Limb (tissue), 2 donors: ENCODE measurements around the gene WDR54.
"Not testable (repeated sequence)": the region's sequence is repeated elsewhere in the genome, so short reads cannot be mapped to it uniquely, and the experiment has no call there.

ENCODE experiments used
- DNase-seq, 2 donors: peaks; one replicate each; pipeline ENCODE4 v3.0.0-alpha.2; 2016; ENCODE audit errors: extremely low spot score in 2 of 2

WDR54 gene

DNA sequence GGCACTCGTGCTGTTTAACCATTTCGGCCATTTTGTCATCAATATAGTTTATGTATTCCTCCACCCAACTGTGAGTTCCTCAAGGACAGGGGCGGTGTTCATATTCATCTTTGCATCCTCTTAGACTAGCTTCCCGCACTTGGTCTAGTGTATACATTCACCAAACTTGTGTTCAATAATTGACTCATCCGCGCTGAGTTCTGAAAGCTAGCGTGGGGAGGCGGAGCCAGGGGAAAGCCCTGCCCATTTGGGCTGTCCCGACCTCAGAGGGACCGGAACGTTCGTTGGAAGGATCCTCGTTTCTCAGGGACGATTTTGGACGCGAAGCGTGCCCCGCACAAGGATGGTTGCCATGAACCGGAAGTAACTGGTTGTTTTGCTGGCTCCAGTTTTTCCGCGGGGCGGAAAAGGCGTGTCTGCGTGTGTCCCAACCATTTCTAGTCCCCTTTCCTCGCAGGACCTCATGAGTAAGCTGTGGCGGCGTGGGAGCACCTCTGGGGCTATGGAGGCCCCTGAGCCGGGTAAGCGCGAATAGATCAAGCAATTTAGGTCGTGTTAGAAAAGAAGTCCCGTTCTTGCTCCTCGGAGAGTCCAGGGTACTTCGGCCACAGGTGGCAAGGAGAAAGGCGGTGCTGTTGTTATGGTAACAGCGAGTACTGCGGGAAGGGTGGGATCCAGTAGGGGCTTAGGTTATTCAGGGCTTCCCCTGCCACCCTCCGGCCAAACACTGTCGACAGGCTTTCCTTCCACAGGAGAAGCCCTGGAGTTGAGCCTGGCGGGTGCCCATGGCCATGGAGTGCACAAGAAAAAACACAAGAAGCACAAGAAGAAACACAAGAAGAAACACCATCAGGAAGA lies 33.4 kb downstream of the WDR54 start, which contains the start of gene INO80B:
Gene INO80B, plus strand, starts transcription at position 434 of the 858 bp plus-strand sequence. Its CDS starts 30 bp downstream, at position 464.
- peak; percentile 96 to 97 for DNase-seq

DNA sequence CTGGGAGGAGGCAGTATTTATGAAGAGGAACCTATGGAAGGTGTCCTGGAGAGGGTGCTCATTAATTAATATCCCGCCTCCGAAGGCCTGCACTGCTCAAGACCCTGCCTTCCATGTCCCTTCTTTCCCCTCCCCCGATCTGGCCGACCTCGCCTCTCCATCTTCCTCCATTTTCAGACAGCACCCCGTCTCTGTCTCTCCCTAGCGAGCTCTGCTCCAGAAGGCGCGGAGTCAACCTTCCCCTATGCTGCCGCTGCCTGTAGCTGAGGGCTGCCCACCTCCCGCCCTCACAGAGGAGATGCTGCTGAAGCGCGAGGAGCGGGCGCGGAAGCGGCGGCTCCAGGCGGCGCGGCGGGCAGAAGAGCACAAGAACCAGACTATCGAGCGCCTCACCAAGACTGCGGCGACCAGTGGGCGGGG lies 35.6 kb downstream of the WDR54 start:
- no peak for DNase-seq

DNA sequence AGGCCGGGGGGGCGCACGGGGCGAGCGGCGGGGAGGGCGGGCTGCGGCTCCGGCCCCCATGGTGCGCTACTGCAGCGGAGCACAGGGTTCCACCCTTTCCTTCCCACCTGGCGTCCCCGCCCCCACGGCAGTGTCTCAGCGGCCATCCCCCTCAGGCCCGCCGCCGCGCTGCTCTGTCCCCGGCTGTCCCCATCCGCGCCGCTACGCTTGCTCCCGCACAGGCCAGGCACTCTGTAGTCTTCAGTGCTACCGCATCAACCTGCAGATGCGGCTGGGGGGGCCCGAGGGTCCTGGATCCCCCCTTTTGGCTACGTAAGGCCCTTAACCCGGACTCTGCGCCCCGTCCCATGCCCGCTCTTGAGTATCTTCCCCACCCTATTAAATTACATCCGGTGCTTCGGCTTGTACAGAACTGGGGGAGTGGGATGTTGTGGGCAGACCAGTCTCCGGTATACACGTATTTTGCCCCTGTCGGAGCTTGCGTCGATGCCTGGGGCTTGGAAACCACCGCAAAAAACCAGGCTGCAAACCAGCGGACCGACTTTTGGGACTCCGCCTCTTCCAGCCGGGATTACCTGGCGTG lies 36.1 kb downstream of the WDR54 start:
- peak; percentile 65 to 87 for DNase-seq

DNA sequence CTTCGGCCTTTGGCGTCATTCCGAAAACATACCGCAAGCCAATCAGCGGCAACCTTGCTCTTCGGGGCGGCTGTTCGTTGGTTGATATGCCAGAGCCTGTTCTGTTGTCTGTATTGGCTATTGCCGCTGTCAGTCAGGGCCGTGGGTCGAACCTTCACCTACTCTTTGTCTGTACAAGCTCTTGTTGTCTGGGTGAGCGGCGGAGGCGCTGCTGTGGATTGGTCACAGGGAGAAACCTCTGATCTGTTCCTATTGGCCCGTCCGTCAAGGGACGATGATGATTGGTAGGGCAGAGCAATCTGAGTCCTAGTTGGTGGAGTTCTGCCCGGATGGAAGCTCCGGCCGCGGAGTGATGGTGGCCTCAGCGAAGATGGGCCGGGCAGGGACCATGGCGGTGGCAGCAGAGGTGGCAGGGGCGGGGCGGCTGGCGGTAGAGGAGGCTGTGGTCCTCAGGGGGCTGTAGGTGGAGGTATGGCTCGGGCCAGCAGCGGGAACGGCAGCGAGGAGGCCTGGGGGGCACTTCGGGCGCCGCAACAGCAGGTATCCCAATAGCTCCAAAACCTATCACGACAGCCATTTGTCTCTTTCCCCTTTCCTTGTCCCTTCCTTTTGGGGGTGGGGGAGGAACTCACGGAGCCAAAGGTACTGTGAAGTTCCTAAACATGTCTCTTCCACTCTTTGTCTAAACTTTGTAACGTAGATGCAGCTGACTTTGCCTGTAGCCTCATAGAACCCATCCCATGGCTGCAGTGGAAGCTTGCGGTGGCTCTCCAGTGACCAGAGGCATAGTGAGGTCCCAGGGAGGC lies 36.8 kb downstream of the WDR54 start, which contains the start of gene WBP1:
Gene WBP1, plus strand, starts transcription at position 307 of the 806 bp plus-strand sequence. Its CDS starts 165 bp downstream, at position 472.
- DNase-seq, result peak; percentile 99 to 100

DNA sequence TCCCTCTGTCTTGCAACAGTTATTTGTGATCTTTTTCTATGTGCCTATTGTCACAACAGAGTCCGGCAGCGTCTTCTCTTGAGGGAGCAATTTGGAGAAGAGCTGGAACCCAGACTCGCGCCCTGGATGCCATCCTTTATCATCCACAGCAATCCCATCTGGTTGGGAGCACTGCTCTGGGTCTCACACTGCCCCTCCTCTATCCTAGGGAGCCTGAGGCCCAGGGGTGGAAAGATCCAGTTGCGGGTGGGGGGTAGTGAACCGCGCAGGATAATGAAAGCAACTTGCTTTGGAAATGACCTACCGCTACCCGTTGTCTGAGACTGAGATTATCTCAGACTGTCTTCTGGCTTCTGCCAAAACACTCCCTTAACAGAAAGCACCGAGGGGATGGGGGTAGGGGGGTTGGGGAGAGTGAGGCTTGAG lies 37.4 kb downstream of the WDR54 start:
- DNase-seq, result no peak

DNA sequence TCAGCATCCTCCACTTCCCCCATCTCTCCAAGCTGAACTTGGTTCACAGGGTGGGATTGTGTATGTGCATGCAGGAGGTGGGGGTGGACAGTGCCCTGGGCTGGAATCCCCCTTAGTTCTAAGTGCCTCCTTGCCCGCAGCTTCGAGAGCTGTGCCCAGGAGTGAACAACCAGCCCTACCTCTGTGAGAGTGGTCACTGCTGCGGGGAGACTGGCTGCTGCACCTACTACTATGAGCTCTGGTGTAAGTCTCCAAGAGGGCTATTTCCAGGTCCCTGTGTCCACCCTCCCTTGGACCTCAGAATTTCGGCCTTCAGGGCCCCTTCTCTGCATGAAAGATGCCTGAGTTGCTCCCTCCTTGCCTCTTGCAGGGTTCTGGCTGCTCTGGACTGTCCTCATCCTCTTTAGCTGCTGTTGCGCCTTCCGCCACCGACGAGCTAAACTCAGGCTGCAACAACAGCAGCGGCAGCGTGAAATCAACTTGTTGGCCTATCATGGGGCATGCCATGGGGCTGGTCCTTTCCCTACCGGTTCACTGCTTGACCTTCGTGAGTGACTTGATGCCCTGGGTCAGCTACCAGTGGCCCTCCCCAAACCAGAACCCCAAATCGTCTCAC lies 38.1 kb downstream of the WDR54 start:
- DNase-seq, result not testable (repeated sequence)

DNA sequence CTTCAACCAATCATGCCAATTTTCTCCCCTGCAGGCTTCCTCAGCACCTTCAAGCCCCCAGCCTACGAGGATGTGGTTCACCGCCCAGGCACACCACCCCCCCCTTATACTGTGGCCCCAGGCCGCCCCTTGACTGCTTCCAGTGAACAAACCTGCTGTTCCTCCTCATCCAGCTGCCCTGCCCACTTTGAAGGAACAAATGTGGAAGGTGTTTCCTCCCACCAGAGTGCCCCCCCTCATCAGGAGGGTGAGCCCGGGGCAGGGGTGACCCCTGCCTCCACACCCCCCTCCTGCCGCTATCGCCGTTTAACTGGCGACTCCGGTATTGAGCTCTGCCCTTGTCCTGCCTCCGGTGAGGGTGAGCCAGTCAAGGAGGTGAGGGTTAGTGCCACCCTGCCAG lies 38.7 kb downstream of the WDR54 start:
- DNase-seq, result not testable (repeated sequence)

DNA sequence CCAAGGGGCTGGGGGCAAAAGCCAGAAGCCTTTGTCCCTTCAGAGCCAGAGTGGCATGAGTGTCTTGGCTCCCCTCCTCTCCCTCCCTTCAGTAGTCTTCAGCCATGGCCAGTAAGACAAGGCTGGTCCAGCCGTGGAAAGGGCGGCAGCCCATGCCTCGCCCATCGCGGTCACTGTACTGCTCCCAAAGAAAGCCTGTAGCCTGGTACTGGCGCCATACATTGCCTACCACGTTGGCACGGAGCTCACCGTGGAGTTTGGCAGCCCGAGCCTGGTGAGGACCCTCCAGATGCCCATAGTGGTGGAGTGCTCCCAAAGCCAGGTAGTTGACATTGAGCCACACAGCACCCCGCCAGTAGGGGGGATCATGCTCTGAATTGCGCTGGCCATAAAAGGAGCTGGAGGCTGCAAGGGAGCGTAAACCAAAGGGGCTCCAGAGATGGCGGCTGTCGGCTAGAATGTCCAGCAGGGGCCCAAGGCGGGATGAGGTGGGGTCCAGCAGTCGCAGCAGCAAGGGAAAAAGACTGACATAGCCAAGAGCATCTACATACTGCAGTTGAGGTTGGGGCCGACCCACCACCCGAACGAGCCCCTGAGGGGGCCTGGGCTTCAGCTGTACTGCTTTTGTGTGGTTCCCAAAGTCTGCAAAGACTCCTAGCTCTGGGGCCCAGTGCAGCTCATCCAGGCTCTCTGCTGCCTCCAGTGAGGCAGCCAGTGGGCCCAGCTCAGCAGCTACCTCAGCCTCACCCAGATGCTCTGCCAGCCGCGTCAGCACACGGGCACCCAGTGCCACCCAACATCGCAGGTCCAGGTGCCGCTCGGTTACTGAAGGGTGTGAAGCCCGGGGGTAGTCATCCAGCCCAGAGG lies 39.9 kb downstream of the WDR54 start:
- DNase-seq, result no peak

DNA sequence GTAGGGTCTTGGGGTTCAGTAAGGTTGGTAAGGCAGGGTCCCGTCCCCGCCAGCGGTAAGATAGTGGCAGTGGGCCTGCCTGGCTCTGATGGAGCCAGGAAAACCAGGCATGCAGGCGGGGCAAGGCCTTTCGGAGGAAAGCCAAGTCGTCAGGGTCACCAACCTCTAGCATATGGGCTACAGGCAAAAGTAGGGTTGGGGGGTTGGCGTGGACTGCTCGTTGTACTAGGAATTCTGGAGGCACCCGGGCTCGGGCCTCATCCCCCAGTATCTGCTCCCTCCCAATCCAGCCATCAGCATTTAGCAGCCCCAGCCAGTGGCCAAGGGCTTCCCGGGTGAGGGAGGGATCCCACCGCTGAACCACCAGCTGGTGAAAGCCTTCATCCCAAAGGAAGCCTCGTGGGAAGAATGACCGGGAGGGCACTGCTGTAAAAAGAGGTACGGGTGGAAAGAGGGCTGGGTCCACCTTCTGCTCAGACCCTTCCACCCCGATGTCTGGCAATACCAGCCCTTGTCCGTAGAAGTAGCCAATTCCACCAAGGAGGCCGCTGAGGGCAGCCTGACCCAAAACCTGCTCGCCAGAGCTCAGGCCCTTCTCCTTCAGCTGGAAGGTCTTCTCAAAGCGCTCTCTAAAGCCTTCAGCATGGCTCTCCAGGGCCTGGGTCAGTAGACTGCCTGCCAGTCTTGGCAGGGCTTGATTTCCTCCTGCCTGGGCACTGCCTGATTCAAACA lies 40.7 kb downstream of the WDR54 start:
- no peak for DNase-seq

DNA sequence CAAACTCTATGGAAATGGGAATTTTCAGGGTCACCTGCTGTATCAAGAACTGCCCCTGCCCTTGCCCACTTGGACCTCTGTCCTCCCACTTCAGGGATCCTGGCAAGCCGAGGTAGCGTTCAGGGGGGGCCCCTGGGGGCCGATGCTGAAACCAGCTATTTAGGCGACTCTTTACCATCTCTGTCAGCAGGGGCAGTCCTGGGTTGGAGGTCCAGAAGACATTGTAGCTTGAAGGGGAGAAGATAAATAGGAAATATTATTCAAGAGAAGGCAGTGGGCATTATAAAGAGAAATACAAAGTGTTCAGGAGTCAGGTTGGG lies 41.2 kb downstream of the WDR54 start:
- no peak for DNase-seq

DNA sequence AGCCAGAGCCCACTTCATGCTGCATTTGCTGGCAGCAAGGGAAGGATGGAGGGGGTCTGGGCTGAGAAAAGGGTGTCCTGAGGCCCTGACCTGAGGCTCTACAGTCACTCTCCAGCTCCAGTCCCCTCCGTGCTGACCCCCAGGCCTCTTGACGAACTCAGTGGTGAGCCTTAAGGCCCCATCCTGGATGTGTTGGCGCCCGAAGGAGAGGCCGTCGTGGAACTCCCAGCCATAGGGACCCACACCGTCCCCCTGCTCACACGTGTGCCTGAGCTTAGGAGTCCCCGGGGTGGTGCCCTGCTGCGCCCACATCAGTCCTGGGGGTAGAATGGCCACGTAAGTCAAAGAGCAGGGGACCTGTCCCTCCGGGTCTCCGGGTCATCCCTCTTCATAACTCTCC lies 42.9 kb downstream of the WDR54 start:
- no peak for DNase-seq

DNA sequence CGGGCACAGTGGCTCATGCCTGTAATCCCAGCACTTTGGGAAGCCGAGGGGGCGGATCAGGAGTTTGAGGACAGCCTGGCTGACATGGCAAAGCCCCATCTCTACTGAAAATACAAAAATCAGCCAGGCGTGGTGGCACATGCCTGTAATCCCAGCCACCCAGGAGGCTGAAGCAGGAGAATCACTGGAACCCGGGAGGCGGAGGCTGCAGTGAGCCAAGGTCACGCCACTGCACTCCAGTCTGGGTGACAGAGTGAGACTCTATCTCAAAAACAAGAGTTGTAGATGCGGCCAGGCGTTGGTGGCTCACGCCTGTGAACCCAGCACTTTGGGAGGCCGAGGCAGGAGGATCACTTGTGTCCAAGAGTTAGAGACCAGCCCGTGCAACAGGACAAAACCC lies 49.2 kb downstream of the WDR54 start:
- not testable (repeated sequence) for DNase-seq

DNA sequence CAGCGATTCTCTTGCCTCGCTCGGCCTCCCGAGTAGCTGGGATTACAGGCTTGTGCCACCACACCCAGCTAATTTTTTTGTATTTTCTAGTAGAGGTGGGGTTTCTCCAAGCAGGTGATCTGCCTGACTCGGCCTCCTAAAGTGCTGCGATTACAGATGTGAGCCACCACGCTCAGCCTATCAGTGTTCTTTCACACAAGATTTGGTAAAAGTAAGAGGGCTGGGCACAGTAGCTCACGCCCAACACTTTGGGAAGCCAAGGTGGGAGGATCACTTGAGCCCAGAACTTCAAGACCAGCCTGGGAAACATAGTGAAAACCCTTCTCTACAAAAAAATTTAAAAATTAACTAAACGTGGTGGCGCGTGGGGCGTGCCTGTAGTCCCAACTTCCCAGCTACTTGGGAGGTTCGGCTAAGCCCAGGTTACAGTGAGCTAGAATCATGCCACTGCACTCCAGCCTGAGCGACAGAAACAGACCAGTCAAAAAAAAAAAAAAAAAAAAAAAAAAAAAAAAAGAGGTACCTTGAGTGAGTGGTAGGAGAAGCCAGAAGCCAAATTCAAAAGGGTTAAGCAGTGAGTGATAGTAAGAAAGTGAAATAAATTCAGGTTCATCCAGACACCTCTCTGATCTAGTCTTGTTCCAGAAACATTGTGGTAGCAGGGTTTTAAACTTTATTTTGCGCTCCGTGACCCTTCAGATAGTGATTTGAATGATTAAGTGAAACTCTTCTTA lies 50.0 kb downstream of the WDR54 start:
- no peak for DNase-seq

DNA sequence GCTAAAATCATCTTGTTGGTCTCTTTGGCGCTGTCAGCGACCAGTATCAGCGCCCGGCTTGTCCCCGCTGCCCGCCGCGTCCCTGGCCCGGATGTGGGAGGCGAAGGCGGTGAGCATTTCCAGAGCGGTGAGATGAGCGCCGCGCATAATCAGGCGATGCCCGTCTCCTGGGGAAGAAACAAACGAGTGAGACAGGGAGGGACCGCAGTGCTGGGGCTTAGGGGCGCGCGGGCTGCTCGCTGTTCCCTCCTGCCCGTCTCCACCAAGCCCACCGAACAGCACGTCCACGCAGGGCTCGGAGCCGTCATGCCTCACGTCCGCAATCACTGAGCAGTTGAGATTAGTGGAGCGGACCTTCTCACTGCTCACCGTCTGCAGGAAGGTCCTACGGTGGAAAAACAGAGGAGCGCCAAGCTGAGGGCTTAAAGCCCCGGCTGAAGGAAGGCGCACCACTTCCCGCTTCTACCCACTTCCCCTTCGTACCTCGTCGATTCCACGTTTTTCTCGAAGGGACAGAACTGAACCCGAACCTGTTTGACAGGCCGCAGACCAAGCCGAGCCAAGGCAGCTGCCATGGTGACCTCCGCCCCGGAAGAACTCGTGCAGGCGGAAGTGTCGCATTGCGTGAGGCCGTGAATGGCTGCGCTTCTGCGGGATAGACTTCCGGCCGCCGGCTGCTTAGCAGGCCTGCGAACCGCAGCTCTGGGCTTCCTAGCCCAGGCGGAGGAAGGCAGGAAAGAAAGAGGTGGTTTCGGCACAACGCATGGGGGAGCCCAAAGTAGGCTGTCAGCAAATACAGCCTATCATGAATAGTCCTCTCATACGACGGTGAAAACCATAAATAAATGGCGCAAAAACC lies 50.8 kb downstream of the WDR54 start, which contains the start of gene MRPL53:
Gene MRPL53, minus strand, starts transcription at position 595 of the 859 bp plus-strand sequence. Its CDS starts 20 bp downstream, at position 575.
- DNase-seq, result peak; percentile 92 to 96

DNA sequence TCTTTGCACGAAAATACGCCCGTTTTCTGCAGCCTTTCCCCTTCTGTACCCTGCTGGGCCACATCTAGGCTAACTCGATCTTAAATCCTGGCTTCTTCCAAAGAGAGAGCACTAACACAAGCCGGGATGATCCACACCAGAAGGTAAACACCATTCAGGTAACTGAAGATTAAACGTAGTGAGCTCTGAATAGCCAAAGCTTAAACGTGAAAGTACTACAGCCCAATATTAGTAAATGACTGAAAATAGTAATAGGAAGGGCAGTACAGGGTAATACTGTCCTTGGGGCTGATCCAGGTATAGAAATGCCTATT lies 51.4 kb downstream of the WDR54 start:
- no peak for DNase-seq

DNA sequence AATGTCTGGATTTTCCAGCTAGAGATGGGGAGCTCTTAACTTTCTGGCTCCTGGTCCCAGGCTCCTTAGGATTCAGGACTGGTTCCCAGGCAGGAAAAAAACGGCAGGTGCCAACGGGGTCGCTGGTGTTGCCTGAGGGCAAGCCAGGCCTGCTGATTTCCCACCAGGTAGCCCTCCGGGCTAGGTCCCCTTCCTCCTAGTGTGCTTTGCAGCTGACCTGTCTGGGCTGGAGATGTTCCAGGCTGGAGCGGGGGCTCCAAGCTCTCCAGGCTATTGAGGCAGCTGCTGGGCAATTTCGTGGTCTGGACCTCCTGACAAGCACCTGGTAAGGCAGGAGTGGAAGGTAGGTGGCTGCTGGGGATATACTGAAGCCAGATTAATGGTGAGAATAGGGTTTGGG lies 53.0 kb downstream of the WDR54 start:
- DNase-seq, result no peak

DNA sequence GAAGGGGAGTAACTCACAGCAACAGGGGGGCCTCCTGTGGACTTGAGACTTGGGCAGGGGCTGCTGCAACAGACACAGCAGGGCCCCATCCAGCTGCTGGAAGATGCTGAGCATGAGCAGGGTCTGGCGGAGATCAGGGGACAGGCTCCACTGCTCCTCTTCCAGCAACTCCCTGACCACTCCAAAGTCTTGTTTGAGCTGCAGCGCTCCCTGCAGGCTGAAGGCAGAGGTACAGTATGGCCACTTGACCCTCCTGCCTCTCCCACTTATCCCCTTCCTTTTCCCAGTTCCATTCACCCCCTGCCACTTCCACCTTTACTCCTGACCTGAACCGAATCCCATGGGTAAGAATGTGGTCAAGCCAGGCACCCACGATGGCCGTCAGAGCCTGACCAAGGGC lies 53.4 kb downstream of the WDR54 start:
- no peak for DNase-seq
